Chondrocyte (in vitro differentiated cells): ENCODE results near the gene KRTAP10-7. TPM values are rescaled to one million over a fixed set of nuclear protein-coding genes. Genes with fewer than 3 reads are reported as not detected.
"Not testable (repeated sequence)": the region's sequence is repeated elsewhere in the genome, so short reads cannot be mapped to it uniquely, and the experiment has no call there.

Experiments
- DNase-seq: peaks from one replicate; pipeline ENCODE4 v3.0.0; 2021; ENCODE audit warnings: mixed read lengths, low spot score
- H3K27ac Mint-ChIP-seq: one replicate; pipeline ENCODE4 v1.8.0; 2021; ENCODE audit warnings: mild to moderate bottlenecking, moderate library complexity, mixed read lengths; ENCODE audit not compliant: unreplicated experiment
- H3K27me3 Mint-ChIP-seq: 2 replicates; pipeline ENCODE4 v1.8.0; 2021; ENCODE audit warnings: low read depth, mixed read lengths
- H3K36me3 Mint-ChIP-seq: 2 replicates; pipeline ENCODE4 v1.8.0; 2021; ENCODE audit warnings: low read depth, mixed read lengths
- H3K4me1 Mint-ChIP-seq: 2 replicates; pipeline ENCODE4 v1.8.0; 2021; ENCODE audit warnings: low read depth, mild to moderate bottlenecking, mixed read lengths
- H3K4me3 Mint-ChIP-seq: one replicate; pipeline ENCODE4 v1.8.0; 2021; ENCODE audit warnings: mild to moderate bottlenecking, moderate library complexity, mixed read lengths; ENCODE audit not compliant: unreplicated experiment
- H3K9me3 Mint-ChIP-seq: 2 replicates; pipeline ENCODE4 v1.8.0; 2021; ENCODE audit warnings: low read depth, mixed read lengths
- total RNA-seq: library from RNA; stranded (reverse); gene quantifications from 3 replicates; pipeline ENCODE4 v1.2.1, GENCODE V29; 2021
- TF ChIP-seq, protein P1 (sequence below): fragments of 200-600 bp; sonication (generic); IDR thresholded peaks from 2 replicates; pipeline ENCODE4 v1.5.0; 2021; ENCODE audit warnings: antibody characterized with exemption, mild to moderate bottlenecking, moderate library complexity

Gene KRTAP10-7
- total RNA-seq, 1 donor from 2014 or later, result not detected

DNA sequence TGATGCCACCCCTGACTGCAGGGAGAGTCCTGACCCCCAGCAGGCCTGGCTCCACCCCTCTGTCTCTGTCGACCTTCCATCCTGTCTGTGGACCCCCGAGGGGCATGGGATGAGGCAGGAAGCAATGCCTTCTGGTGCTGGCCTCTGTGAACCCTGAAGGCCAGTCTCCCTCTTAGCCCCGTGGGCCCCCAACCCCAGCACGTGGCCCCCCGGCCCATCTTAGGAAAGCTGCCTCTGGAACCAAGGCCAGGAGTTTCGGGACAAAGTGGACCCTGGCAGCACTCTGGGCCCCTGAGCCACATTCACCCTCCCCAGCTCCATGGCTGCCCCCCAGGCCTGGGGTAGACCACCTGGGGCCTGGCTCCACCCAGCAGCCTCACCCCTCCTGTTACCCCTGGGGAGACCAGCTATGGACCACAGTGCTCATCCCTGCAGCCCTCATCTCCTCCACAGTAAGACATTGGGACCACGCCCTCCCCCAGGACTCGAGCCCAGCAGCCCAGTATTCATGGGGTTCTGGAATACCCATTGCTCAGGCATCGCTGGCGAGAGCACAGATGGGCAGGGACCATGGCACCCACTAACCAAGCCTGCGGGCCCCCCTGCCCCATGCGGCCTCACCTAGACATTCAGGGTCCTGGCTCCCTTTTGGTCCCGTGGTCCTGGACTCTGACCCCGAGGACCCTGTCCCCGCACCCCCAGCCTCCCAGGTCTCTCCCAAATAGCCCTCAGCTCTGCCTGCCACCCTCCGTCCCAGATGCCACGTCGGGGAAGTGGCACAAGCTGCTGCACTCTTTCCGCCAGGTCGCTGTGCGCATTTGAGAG, 38.3 kb downstream of the KRTAP10-7 start:
- H3K4me3 Mint-ChIP-seq, H3K36me3 Mint-ChIP-seq: not testable (repeated sequence)

DNA sequence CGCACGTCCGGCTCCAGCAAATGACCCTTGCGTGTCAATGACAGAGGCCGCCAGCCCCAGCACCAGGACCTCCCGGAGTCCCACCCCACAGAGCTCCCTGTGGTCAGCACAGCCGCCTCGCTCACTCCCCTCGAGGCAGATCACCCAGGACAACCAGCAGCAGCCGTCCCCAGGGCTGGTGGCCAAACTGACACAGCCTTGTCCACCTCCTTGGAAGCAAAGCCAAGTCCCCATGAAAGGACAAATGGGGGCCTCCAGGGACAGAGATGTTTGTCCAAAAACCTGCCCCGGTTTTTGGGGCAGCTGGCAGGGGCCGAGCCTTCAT, 38.9 kb downstream of the KRTAP10-7 start:
- Mint-ChIP-seq H3K9me3 (peaks cover 31% of the 10 kb centered on the region), H3K4me3 (no peak overlapping the region), H3K27me3 (peaks cover 49% of the 10 kb centered on the region), H3K36me3 (no peaks in the 10 kb centered on the region), H3K4me1 (no peaks in the 10 kb centered on the region), H3K27ac (no peak overlapping the region)
- TF ChIP-seq, protein P1, sequence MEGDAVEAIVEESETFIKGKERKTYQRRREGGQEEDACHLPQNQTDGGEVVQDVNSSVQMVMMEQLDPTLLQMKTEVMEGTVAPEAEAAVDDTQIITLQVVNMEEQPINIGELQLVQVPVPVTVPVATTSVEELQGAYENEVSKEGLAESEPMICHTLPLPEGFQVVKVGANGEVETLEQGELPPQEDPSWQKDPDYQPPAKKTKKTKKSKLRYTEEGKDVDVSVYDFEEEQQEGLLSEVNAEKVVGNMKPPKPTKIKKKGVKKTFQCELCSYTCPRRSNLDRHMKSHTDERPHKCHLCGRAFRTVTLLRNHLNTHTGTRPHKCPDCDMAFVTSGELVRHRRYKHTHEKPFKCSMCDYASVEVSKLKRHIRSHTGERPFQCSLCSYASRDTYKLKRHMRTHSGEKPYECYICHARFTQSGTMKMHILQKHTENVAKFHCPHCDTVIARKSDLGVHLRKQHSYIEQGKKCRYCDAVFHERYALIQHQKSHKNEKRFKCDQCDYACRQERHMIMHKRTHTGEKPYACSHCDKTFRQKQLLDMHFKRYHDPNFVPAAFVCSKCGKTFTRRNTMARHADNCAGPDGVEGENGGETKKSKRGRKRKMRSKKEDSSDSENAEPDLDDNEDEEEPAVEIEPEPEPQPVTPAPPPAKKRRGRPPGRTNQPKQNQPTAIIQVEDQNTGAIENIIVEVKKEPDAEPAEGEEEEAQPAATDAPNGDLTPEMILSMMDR, result no peak
- no peak for DNase-seq

More for the DNA sequence above, 38.3 kb downstream of the KRTAP10-7 start:
- H3K4me1 Mint-ChIP-seq, H3K27ac Mint-ChIP-seq, DNase-seq: not testable (repeated sequence)
- Mint-ChIP-seq H3K9me3 (peaks cover 26% of the 10 kb centered on the region), H3K27me3 (peaks cover 52% of the 10 kb centered on the region)

DNA sequence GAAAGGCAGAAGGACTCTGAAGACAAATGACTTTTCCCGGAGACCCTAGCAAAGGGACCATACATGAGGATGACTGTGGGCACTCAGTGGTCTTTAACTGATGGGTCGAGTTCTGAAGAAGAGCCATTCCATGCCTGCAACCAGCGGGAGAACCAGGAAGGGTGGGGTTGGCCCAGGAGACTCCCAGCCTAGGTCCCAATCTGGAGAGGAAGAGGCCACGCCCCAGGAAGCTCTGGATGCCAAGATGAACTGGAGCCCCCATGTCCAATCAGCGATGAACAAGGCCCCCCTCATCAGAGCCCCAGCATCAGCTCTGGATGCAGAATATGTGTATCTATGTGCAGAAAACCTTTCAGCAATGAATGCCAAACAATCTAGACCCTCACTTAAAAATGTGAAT, 40.4 kb downstream of the KRTAP10-7 start:
- Mint-ChIP-seq H3K27ac (no peak overlapping the region), H3K36me3 (peaks cover 4% of the 10 kb centered on the region), H3K27me3 (peaks cover 41% of the 10 kb centered on the region), H3K4me3 (no peak overlapping the region), H3K4me1 (no peaks in the 10 kb centered on the region), H3K9me3 (peaks cover 36% of the 10 kb centered on the region)
- no peak for DNase-seq
- TF ChIP-seq, protein P1, result no peak

DNA sequence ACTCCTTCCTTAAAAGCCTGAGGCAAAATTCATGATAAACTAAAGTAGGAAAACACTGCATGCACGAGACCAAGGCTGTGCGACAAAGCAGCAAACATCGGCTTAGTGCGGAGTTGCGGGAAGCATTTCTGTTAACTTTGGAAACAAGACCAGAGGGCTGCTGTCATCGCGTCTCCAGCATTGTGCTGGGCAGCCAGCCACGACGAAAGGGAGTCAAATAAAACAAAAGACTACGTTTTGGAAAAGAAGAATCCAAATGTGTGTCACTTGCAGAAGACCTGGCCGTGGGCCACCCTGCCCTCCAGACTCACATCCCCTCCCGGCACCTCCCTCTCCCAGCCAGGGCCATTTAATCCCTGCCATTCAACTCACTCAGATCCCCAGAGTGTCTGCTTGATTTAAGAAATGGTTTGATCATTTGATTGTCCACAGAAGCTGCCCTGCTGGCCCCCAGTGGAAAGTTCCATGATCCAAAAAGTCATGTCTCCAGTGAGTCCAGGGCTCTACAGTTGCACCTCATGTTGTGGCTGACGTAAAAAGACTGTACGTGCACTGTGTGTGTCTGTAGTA, 43.4 kb downstream of the KRTAP10-7 start:
- Mint-ChIP-seq H3K9me3 (peaks cover 36% of the 10 kb centered on the region), H3K27me3 (peaks cover 36% of the 10 kb centered on the region), H3K4me3 (no peak overlapping the region), H3K4me1 (no peaks in the 10 kb centered on the region), H3K36me3 (peaks cover 6% of the 10 kb centered on the region), H3K27ac (no peak overlapping the region)
- TF ChIP-seq, protein P1, result no peak
- no peak for DNase-seq

DNA sequence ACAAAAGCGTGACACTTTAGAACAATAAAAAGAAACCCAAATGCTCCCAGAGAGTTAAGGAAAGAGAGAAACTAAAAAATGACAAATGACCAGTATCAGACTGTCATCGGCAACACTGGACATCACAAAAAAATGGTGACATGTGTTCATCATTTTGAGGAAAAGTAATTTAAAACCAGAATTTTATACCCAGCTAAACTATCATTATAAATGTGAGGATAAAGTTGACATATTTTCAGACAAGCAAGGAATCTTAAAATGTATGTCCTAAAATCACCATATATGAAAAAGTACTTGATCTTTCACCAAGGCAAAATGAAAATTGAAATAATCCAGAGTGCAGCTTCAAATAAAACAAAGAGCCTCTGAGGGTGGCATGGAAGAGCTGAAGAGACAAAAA, 44.5 kb downstream of the KRTAP10-7 start:
- Mint-ChIP-seq H3K36me3 (peaks cover 6% of the 10 kb centered on the region), H3K4me1 (no peaks in the 10 kb centered on the region), H3K27ac (no peak overlapping the region), H3K9me3 (peaks cover 36% of the 10 kb centered on the region), H3K4me3 (no peak overlapping the region), H3K27me3 (peaks cover 30% of the 10 kb centered on the region)
- no peak for DNase-seq
- TF ChIP-seq, protein P1, result no peak

DNA sequence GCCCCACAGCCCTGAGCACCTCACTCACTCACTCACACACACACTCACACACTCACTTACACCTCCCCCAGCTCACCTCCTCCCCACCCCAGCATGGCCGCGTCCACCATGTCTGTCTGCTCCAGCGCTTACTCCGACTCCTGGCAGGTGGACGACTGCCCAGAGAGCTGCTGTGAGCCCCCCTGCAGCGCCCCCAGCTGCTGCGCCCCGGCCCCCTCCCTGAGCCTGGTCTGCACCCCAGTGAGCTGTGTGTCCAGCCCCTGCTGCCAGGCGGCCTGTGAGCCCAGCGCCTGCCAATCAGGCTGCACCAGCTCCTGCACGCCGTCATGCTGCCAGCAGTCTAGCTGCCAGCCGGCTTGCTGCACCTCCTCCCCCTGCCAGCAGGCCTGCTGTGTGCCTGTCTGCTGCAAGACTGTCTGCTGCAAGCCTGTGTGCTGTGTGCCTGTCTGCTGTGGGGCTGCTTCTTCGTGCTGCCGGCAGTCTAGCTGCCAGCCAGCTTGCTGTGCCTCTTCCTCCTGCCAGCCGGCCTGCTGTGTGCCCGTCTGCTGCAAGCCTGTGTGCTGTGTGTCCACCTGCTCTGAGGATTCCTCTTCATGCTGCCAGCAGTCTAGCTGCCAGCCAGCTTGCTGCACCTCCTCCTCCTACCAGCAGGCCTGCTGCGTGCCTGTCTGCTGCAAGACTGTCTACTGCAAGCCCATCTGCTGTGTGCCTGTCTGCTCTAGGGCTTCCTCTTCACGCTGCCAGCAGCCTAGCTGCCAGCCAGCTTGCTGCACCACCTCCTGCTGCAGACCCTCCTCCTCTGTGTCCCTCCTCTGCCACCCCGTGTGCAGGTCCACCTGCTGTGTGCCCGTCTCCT, 46.2 kb downstream of the KRTAP10-7 start, which contains the start of gene KRTAP10-11:
Gene KRTAP10-11 (plus strand): TSS at position 49 of the 856 bp plus-strand sequence. CDS start 45 bp downstream, at position 94.
- Mint-ChIP-seq H3K9me3 (peaks cover 28% of the 10 kb centered on the region), H3K27me3 (peaks cover 24% of the 10 kb centered on the region)
- not testable (repeated sequence) for H3K36me3 Mint-ChIP-seq, DNase-seq, H3K4me1 Mint-ChIP-seq, H3K27ac Mint-ChIP-seq, H3K4me3 Mint-ChIP-seq
